BJ (cell line): ENCODE data around the gene GALK1. TPM values are rescaled to one million over a fixed set of nuclear protein-coding genes. Genes with fewer than 3 reads are reported as not detected.
"Not testable (repeated sequence)": the region's sequence is repeated elsewhere in the genome, so short reads cannot be mapped to it uniquely, and the experiment has no call there.

Source experiments
- CTCF ChIA-PET: fragments of 350-600 bp; formaldehyde crosslinking; extraction: SDS; loops from one replicate; lab custom pipeline; 2021; ENCODE audit warnings: antibody characterized with exemption, inconsistent platforms; lab: Yijun Ruan, JAX
- POLR2A ChIA-PET: fragments of 300-600 bp; sonication (Branson Sonifier 250); formaldehyde crosslinking; extraction: SDS; loops from one replicate; lab custom pipeline; 2021; ENCODE audit warnings: antibody characterized with exemption; lab: Charles Lee
- DNase-seq: peaks from one replicate; pipeline ENCODE4 v3.0.0-alpha.2; 2011; ENCODE audit warnings: low read depth
- H3K27me3 ChIP-seq: 2 replicates; pipeline ENCODE4 v1.6.0; 2011; ENCODE audit warnings: low read length; ENCODE audit not compliant: control insufficient read depth, insufficient read depth
- H3K36me3 ChIP-seq: 2 replicates; pipeline ENCODE4 v1.5.1; 2011; ENCODE audit warnings: low read length; ENCODE audit not compliant: control insufficient read depth, insufficient read depth
- H3K4me3 ChIP-seq: 2 replicates; pipeline ENCODE4 v1.5.1; 2011; ENCODE audit warnings: low read depth, mild to moderate bottlenecking, control low read depth, low read length
- CTCF ChIP-seq: IDR thresholded peaks from 2 replicates; pipeline ENCODE4 v1.5.1; 2011; ENCODE audit warnings: low read depth, mild to moderate bottlenecking, control low read depth, inconsistent platforms, low read length, moderate library complexity; ENCODE audit not compliant: insufficient read depth
- polyA plus RNA-seq: library from polyadenylated mRNA; depleted of rRNA; stranded (reverse); fragments of >200 nt; gene quantifications from 2 replicates; pipeline ENCODE4 v1.2.3, GENCODE V29; 2011

GALK1 gene
- polyA plus RNA-seq, 1 experiment = 35.8 TPM

- ChIA-PET CTCF (interaction anchor here (0.8 to 6.4 kb wide), 10 partner anchors 9 to 129 kb away, joined by 3 to 63 read pairs (median 11); partner anchors contain the start of genes SMIM5, UNK and WBP2), POLR2A (interaction anchor here (1.5 kb wide), 1 partner anchor 17 kb away, joined by 4 read pairs; no protein-coding TSS in a partner anchor)
- Histone ChIP-seq H3K36me3 (peaks cover 3% of the 10 kb centered on the region), H3K27me3 (no peaks in the 10 kb centered on the region), H3K4me3 (no peak overlapping the region)
- no peak for DNase-seq
- no peak for TF ChIP-seq CTCF
Observed at GRCh38 chr17:75762513-75763268, 2.3 kb downstream of the GALK1 start.

- DNase-seq, H3K36me3 ChIP-seq, H3K4me3 ChIP-seq, POLR2A ChIA-PET, H3K27me3 ChIP-seq: not testable (repeated sequence)
- CTCF ChIA-PET = interaction anchor here (0.6 to 6.4 kb wide), 8 partner anchors 11 to 158 kb away, joined by 3 to 63 read pairs (median 3); partner anchors contain the start of gene SMIM5
Observed at GRCh38 chr17:75759978-75760640, 4.9 kb downstream of the GALK1 start.

GRCh38 chr17:75759457-75759856 is 5.5 kb downstream of the GALK1 start:
- Histone ChIP-seq H3K27me3 (no peaks in the 10 kb centered on the region), H3K36me3 (peaks cover 3% of the 10 kb centered on the region), H3K4me3 (no peak overlapping the region)
- no peak for DNase-seq
- TF ChIP-seq CTCF = no peak
- ChIA-PET CTCF (interaction anchor here (0.6 to 6.4 kb wide), 6 partner anchors 10 to 158 kb away, joined by 3 to 63 read pairs (median 4); partner anchors contain the start of gene SMIM5), POLR2A (no interaction called here)

- ChIA-PET POLR2A (no interaction called here), CTCF (interaction anchor here (1.1 to 2.7 kb wide), 2 partner anchors 25 to 125 kb away, joined by 4 to 13 read pairs; partner anchors contain the start of gene SMIM5)
- Histone ChIP-seq H3K36me3 (peaks cover 3% of the 10 kb centered on the region), H3K27me3 (no peaks in the 10 kb centered on the region), H3K4me3 (no peak overlapping the region)
- DNase-seq = no peak
- peak; percentile 29; the same call in 1 of the 2 replicates for TF ChIP-seq CTCF
Observed at GRCh38 chr17:75758131-75758905, 6.7 kb downstream of the GALK1 start.

- Histone ChIP-seq H3K36me3 (peaks cover 1% of the 10 kb centered on the region; the same call in 1 of the 2 replicates), H3K27me3 (no peaks in the 10 kb centered on the region), H3K4me3 (no peak overlapping the region)
- CTCF ChIA-PET = interaction anchor here (1.6 kb wide), 1 partner anchor 124 kb away, joined by 5 read pairs; the partner anchor contains the start of gene SMIM5
- TF ChIP-seq CTCF = no peak
- POLR2A ChIA-PET = no interaction called here
- no peak for DNase-seq
Observed at GRCh38 chr17:75757086-75757681, 7.8 kb downstream of the GALK1 start.
